ENCODE measurements around the gene SOHLH1. TPM values are rescaled to one million over a fixed set of nuclear protein-coding genes. Genes with fewer than 3 reads are reported as not detected.

Gene SOHLH1
- total RNA-seq, 1 donor from 2014 or later = not detected

GRCh38 chr9:135692410-135692809, 6.9 kb downstream of the SOHLH1 start:
- Histone ChIP-seq H3K36me3 (no peaks in the 10 kb centered on the region), H3K27ac (no peak overlapping the region), H3K9me3 (no peaks in the 10 kb centered on the region), H3K4me3 (no peak overlapping the region), H3K27me3 (no peaks in the 10 kb centered on the region), H3K4me1 (no peaks in the 10 kb centered on the region)
- intact Hi-C loops (cut with DNase I) = no loop called here
- ATAC-seq = no peak
- no peak for TF ChIP-seq CTCF (IDR thresholded peaks at IDR 0.05)
- DNase-seq = no peak

GRCh38 chr9:135690836-135691570, 8.3 kb downstream of the SOHLH1 start:
- no peaks in the 10 kb centered on the region for H3K36me3 ChIP-seq
- H3K4me3 ChIP-seq = no peak overlapping the region
- intact Hi-C loops (cut with DNase I) = no loop called here
- H3K27me3 ChIP-seq = peaks cover 6% of the 10 kb centered on the region
- H3K4me1 ChIP-seq = no peaks in the 10 kb centered on the region
- no peak for ATAC-seq
- no peak for DNase-seq
- H3K27ac ChIP-seq = no peak overlapping the region
- TF ChIP-seq CTCF (IDR thresholded peaks at IDR 0.05) = no peak
- no peaks in the 10 kb centered on the region for H3K9me3 ChIP-seq

GRCh38 chr9:135689011-135689410, 10.3 kb downstream of the SOHLH1 start:
- DNase-seq (no peak), ATAC-seq (no peak)
- H3K9me3 ChIP-seq = no peaks in the 10 kb centered on the region
- no peaks in the 10 kb centered on the region for H3K36me3 ChIP-seq
- no peak overlapping the region for H3K27ac ChIP-seq
- H3K4me3 ChIP-seq = no peak overlapping the region
- H3K4me1 ChIP-seq = no peaks in the 10 kb centered on the region
- peaks cover 10% of the 10 kb centered on the region for H3K27me3 ChIP-seq
- TF ChIP-seq CTCF (IDR thresholded peaks at IDR 0.05) = no peak
- intact Hi-C loops (cut with DNase I) = no loop called here

GRCh38 chr9:135687216-135687615, 12.1 kb downstream of the SOHLH1 start:
- intact Hi-C loops (cut with DNase I) = no loop called here
- H3K4me1 ChIP-seq = no peaks in the 10 kb centered on the region
- peaks cover 22% of the 10 kb centered on the region for H3K27me3 ChIP-seq
- ATAC-seq = no peak
- no peak for TF ChIP-seq CTCF (IDR thresholded peaks at IDR 0.05)
- H3K9me3 ChIP-seq = no peaks in the 10 kb centered on the region
- H3K27ac ChIP-seq = no peak overlapping the region
- no peak for DNase-seq
- no peaks in the 10 kb centered on the region for H3K36me3 ChIP-seq
- no peak overlapping the region for H3K4me3 ChIP-seq

GRCh38 chr9:135684691-135685090, 14.6 kb downstream of the SOHLH1 start:
- peaks cover 38% of the 10 kb centered on the region for H3K27me3 ChIP-seq
- DNase-seq (no peak), ATAC-seq (no peak)
- H3K4me3 ChIP-seq = no peak overlapping the region
- no peaks in the 10 kb centered on the region for H3K9me3 ChIP-seq
- no peak for TF ChIP-seq CTCF (IDR thresholded peaks at IDR 0.05)
- no peaks in the 10 kb centered on the region for H3K4me1 ChIP-seq
- H3K27ac ChIP-seq = no peak overlapping the region
- no peaks in the 10 kb centered on the region for H3K36me3 ChIP-seq
- intact Hi-C loops (cut with DNase I) = no loop called here

All from upper lobe of right lung (tissue), 1 donor.